ENCODE data around the gene AGBL4. TPM values are rescaled to one million over a fixed set of nuclear protein-coding genes. Genes with fewer than 3 reads are reported as not detected.

The AGBL4 gene
- total and polyA plus RNA-seq, 2 of the 13 experiments (the other 11 are each of a cell fraction or from before 2014, with no cell fraction given) = not detected

GRCh38 chr1:48681476-48682305 is 1342.1 kb downstream of the AGBL4 start:
- CTCF ChIA-PET (ENCODE audit: low intra/inter-chr PET ratio, low total read pairs) = no interaction called here
- Histone ChIP-seq H3K27ac (ENCODE audit: extremely low read length, insufficient read depth, low read length) (no peak overlapping the region), H3K36me3 (replicated peaks in 1 of 2; ENCODE audit: control insufficient read depth in 1 of 2, insufficient read depth in 2 of 2, low read length in 2 of 2) (no peaks in the 10 kb centered on the region), H3K79me2 (ENCODE audit: insufficient read depth, low read length) (no peaks in the 10 kb centered on the region), H2AFZ (ENCODE audit: low read length) (no peak overlapping the region), H3K27me3 (ENCODE audit: control insufficient read depth in 1 of 2, insufficient read depth in 2 of 2, low read length in 2 of 2) (no peaks in the 10 kb centered on the region), H3K9me3 (ENCODE audit: low read length) (no peaks in the 10 kb centered on the region), H3K4me2 (ENCODE audit: low read depth, low read length) (no peak overlapping the region), H3K4me1 (ENCODE audit: insufficient read depth, low read length) (no peaks in the 10 kb centered on the region), H4K20me1 (ENCODE audit: insufficient read depth, low read length) (no peaks in the 10 kb centered on the region), H3K4me3 (replicated peaks in 1 of 3; ENCODE audit: insufficient read depth in 1 of 3, low read depth in 2 of 3, low read length in 3 of 3) (no peak overlapping the region), H3K9ac (ENCODE audit: insufficient read depth, low read depth, low read length) (no peak overlapping the region)
- POLR2A ChIA-PET = no interaction called here
- no peak for FAIRE-seq
- intact Hi-C loops (cut with micrococcal nuclease; ENCODE audit: unreplicated experiment) = no loop called here
- no peak for DNase-seq (ENCODE audit: low spot score)
- 28% methylated on average over 4 of the region's 4 CpGs for WGBS (ENCODE audit: low lambda C conversion rate)
- ATAC-seq = no peak
- TF ChIP-seq CREB1 (IDR thresholded peaks at IDR 0.05) = 0 out of 2 replicates have a peak, but pooled peaks have one; percentile 9
- TF ChIP-seq CREB1 (CRISPR knock-in tag; IDR thresholded peaks at IDR 0.05) = no peak
- TF ChIP-seq ATF7 (IDR thresholded peaks at IDR 0.05) = peak; percentile 80
- TF ChIP-seq ATF7 (CRISPR knock-in tag; IDR thresholded peaks at IDR 0.05) = no peak
- no peak for TF ChIP-seq ZNF296 (CRISPR knock-in tag; conservative IDR thresholded peaks at IDR 0.05)
- no TSS peak for BruUV-seq (replicated peaks)
- in situ Hi-C loops (cut with HindIII; ENCODE audit: extremely low pct_ligation_motif_present, low pct_unique_long_range_greater_than_20kb) = no loop called here

DNA sequence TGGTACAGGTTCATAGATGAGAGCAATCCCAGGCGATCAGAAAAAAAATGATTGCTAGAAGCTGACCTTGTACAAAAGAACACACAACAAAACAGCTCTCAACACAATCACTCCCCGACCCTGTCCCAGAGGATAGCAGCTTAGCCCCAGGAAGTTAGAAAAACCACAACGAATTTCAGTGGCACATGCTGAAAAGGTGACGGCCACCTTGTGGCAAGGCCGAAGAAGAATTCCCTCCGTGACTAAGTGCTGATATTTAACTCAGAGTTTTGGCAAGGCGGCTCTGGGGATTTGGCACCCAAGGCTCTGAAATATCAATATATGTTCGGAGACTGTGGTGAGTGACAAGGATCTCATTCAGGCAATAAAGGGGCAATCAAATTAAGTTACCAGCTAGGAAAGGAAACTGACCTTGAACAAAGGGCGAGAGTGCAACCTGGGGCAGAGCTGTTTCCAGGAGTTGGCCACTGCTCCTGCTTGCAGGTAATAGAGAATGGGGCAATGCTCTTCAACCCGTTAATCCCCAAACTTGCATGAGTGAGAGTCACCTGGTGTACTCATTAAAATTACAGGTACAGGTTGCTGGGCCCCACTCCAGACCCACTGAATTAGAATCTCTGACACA is 1343.2 kb downstream of the AGBL4 start:
- no peak overlapping the region for H3K27ac ChIP-seq (ENCODE audit: extremely low read length, insufficient read depth, low read length)
- no peaks in the 10 kb centered on the region for H3K4me1 ChIP-seq (ENCODE audit: insufficient read depth, low read length)
- DNase-seq (ENCODE audit: low spot score) (no peak), ATAC-seq (peak; percentile 38; the same call in 1 of the 3 replicates), FAIRE-seq (no peak)
- in situ Hi-C loops (cut with HindIII; ENCODE audit: extremely low pct_ligation_motif_present, low pct_unique_long_range_greater_than_20kb) (no loop called here), intact Hi-C loops (cut with micrococcal nuclease; ENCODE audit: unreplicated experiment) (no loop called here)
- ChIA-PET POLR2A (no interaction called here), CTCF (ENCODE audit: low intra/inter-chr PET ratio, low total read pairs) (no interaction called here)
- no TSS peak for BruUV-seq (replicated peaks)
- no peaks in the 10 kb centered on the region for H3K9me3 ChIP-seq (ENCODE audit: low read length)
- no peaks in the 10 kb centered on the region for H3K79me2 ChIP-seq (ENCODE audit: insufficient read depth, low read length)
- TF ChIP-seq ZNF614 (CRISPR knock-in tag; IDR thresholded peaks at IDR 0.05; ENCODE audit: borderline replicate concordance) = no peak
- TF ChIP-seq NFATC3 (CRISPR knock-in tag; IDR thresholded peaks at IDR 0.05) = no peak
- TF ChIP-seq TBP (CRISPR knock-in tag; IDR thresholded peaks at IDR 0.05) = no peak
- TF ChIP-seq KAT7 (CRISPR knock-in tag; IDR thresholded peaks at IDR 0.05; ENCODE audit: borderline replicate concordance) = no peak
- TF ChIP-seq, protein P1, sequence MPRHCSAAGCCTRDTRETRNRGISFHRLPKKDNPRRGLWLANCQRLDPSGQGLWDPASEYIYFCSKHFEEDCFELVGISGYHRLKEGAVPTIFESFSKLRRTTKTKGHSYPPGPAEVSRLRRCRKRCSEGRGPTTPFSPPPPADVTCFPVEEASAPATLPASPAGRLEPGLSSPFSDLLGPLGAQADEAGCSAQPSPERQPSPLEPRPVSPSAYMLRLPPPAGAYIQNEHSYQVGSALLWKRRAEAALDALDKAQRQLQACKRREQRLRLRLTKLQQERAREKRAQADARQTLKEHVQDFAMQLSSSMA (CRISPR knock-in tag; IDR thresholded peaks at IDR 0.05) = no peak
- TF ChIP-seq POGZ (CRISPR knock-in tag; IDR thresholded peaks at IDR 0.05) = no peak
- no peak for TF ChIP-seq HNF4G (IDR thresholded peaks at IDR 0.05; ENCODE audit: borderline replicate concordance, low read depth, low read length)
- TF ChIP-seq HNF4G (CRISPR knock-in tag; IDR thresholded peaks at IDR 0.05; ENCODE audit: borderline replicate concordance, low read depth) = no peak
- TF ChIP-seq SUZ12 (IDR thresholded peaks at IDR 0.05; ENCODE audit: low read depth, low read length) = no peak
- no peak for TF ChIP-seq ZNF552 (CRISPR knock-in tag; IDR thresholded peaks at IDR 0.05; ENCODE audit: borderline replicate concordance)
- no peak for TF ChIP-seq THYN1 (CRISPR knock-in tag; IDR thresholded peaks at IDR 0.05; ENCODE audit: borderline replicate concordance, low read depth)
- no peak overlapping the region for H3K4me2 ChIP-seq (ENCODE audit: low read depth, low read length)
- WGBS (ENCODE audit: low lambda C conversion rate) = 23% methylated on average over 9 of the region's 10 CpGs
- no peaks in the 10 kb centered on the region for H3K36me3 ChIP-seq (replicated peaks in 1 of 2; ENCODE audit: control insufficient read depth in 1 of 2, insufficient read depth in 2 of 2, low read length in 2 of 2)
- H3K4me3 ChIP-seq (replicated peaks in 1 of 3; ENCODE audit: insufficient read depth in 1 of 3, low read depth in 2 of 3, low read length in 3 of 3) = no peak overlapping the region
- no peak overlapping the region for H2AFZ ChIP-seq (ENCODE audit: low read length)
- no peaks in the 10 kb centered on the region for H4K20me1 ChIP-seq (ENCODE audit: insufficient read depth, low read length)
- H3K27me3 ChIP-seq (ENCODE audit: control insufficient read depth in 1 of 2, insufficient read depth in 2 of 2, low read length in 2 of 2) = no peaks in the 10 kb centered on the region
- no peak overlapping the region for H3K9ac ChIP-seq (ENCODE audit: insufficient read depth, low read depth, low read length)
